H9 (cell line): Measurements from ENCODE around the gene C1QB. TPM values are rescaled to one million over a fixed set of nuclear protein-coding genes. Genes with fewer than 3 reads are reported as not detected.

Experiments
- DNase-seq: peaks from one replicate; pipeline ENCODE4 v3.0.0-alpha.2; 2017
- H2AFZ ChIP-seq: one replicate; pipeline ENCODE4 v1.6.1; 2013; ENCODE audit warnings: mild to moderate bottlenecking, low read length, control low read depth, moderate library complexity
- H2AK5ac ChIP-seq: 2 replicates; pipeline ENCODE4 v1.6.1; 2013; ENCODE audit warnings: low read length, control low read depth, mixed read lengths; ENCODE audit not compliant: insufficient read length
- H2BK120ac ChIP-seq: one replicate; pipeline ENCODE4 v1.6.1; 2013; ENCODE audit warnings: low read depth, mild to moderate bottlenecking, low read length, control low read depth, inconsistent platforms; ENCODE audit not compliant: poor library complexity, severe bottlenecking
- H2BK12ac ChIP-seq: 2 replicates; pipeline ENCODE4 v1.6.1; 2013; ENCODE audit warnings: low read length, control low read depth, mixed read lengths, low read depth; ENCODE audit not compliant: insufficient read length
- H2BK15ac ChIP-seq: 2 replicates; pipeline ENCODE4 v1.6.1; 2013; ENCODE audit warnings: low read depth, low read length, control low read depth
- H2BK20ac ChIP-seq: one replicate; pipeline ENCODE4 v1.6.1; 2013; ENCODE audit warnings: low read depth, mild to moderate bottlenecking, low read length, control low read depth, inconsistent platforms; ENCODE audit not compliant: poor library complexity, severe bottlenecking
- H2BK5ac ChIP-seq: 2 replicates; pipeline ENCODE4 v1.6.1; 2013; ENCODE audit warnings: low read length, control low read depth, mixed read lengths; ENCODE audit not compliant: insufficient read length
- H3K14ac ChIP-seq: 2 replicates; pipeline ENCODE4 v1.6.1; 2013; ENCODE audit warnings: low read length, control low read depth; ENCODE audit not compliant: insufficient read depth
- H3K18ac ChIP-seq: 2 replicates; pipeline ENCODE4 v1.6.1; 2013; ENCODE audit warnings: low read depth, mild to moderate bottlenecking, mixed read lengths, low read length, control low read depth; ENCODE audit not compliant: insufficient read length
- H3K23ac ChIP-seq: 2 replicates; pipeline ENCODE4 v1.6.1; 2013; ENCODE audit warnings: low read length, control low read depth, mixed read lengths, low read depth; ENCODE audit not compliant: insufficient read length
- H3K23me2 ChIP-seq: 2 replicates; pipeline ENCODE4 v1.6.1; 2013; ENCODE audit warnings: low read depth, mild to moderate bottlenecking, mixed read lengths, low read length, control low read depth; ENCODE audit not compliant: insufficient read length, poor library complexity, severe bottlenecking
- H3K27ac ChIP-seq: 2 replicates; pipeline ENCODE4 v1.5.1; 2013; ENCODE audit warnings: low read length, control low read depth, mixed read lengths, low read depth; ENCODE audit not compliant: insufficient read length
- H3K27me3 ChIP-seq: 2 replicates; pipeline ENCODE4 v1.6.1; 2013; ENCODE audit warnings: low read length, control low read depth, inconsistent platforms; ENCODE audit not compliant: insufficient read depth
- H3K4ac ChIP-seq: 2 replicates; pipeline ENCODE4 v1.6.1; 2013; ENCODE audit warnings: low read depth, mild to moderate bottlenecking, control low read depth, inconsistent platforms, low read length, moderate library complexity
- H3K4me1 ChIP-seq: 2 replicates; pipeline ENCODE4 v1.6.1; 2013; ENCODE audit warnings: low read length, control low read depth, inconsistent platforms; ENCODE audit not compliant: insufficient read depth
- H3K4me2 ChIP-seq: 2 replicates; pipeline ENCODE4 v1.6.1; 2013; ENCODE audit warnings: low read length, control low read depth, mixed read lengths; ENCODE audit not compliant: insufficient read length, insufficient read depth
- H3K56ac ChIP-seq: 2 replicates; pipeline ENCODE4 v1.6.1; 2013; ENCODE audit warnings: low read depth, mild to moderate bottlenecking, mixed read lengths, low read length, control low read depth; ENCODE audit not compliant: insufficient read length
- H3K79me1 ChIP-seq: 2 replicates; pipeline ENCODE4 v1.6.1; 2013; ENCODE audit warnings: low read depth, mild to moderate bottlenecking, moderate library complexity, low read length, control low read depth, inconsistent platforms; ENCODE audit not compliant: insufficient read depth, poor library complexity, severe bottlenecking
- H3K79me2 ChIP-seq: 2 replicates; pipeline ENCODE4 v1.6.1; 2013; ENCODE audit warnings: low read length, control low read depth, inconsistent platforms; ENCODE audit not compliant: insufficient read depth
- H3K9ac ChIP-seq: 2 replicates; pipeline ENCODE4 v1.6.1; 2013; ENCODE audit warnings: low read length, control low read depth, mixed read lengths; ENCODE audit not compliant: insufficient read length; ENCODE audit errors: extremely low read depth
- H3K9me3 ChIP-seq: one replicate; pipeline ENCODE4 v1.6.1; 2013; ENCODE audit warnings: low read depth, low read length, inconsistent platforms; ENCODE audit not compliant: control insufficient read depth
- H3T11ph ChIP-seq: one replicate; pipeline ENCODE4 v1.6.1; 2013; ENCODE audit warnings: mild to moderate bottlenecking, low read length, control low read depth, inconsistent platforms
- H4K20me1 ChIP-seq: one replicate; pipeline ENCODE4 v1.6.1; 2013; ENCODE audit not compliant: control insufficient read depth, insufficient read length, insufficient read depth
- H4K5ac ChIP-seq: 2 replicates; pipeline ENCODE4 v1.6.1; 2013; ENCODE audit warnings: low read depth, mild to moderate bottlenecking, mixed read lengths, low read length, control low read depth; ENCODE audit not compliant: insufficient read length
- H4K8ac ChIP-seq: replicated peaks from 2 replicates; pipeline ENCODE4 v1.6.1; 2013; ENCODE audit warnings: low read length, control low read depth, mixed read lengths, low read depth; ENCODE audit not compliant: insufficient read length
- H4K91ac ChIP-seq: 2 replicates; pipeline ENCODE4 v1.6.1; 2013; ENCODE audit warnings: low read depth, mild to moderate bottlenecking, moderate library complexity, mixed read lengths, low read length, control low read depth; ENCODE audit not compliant: insufficient read length
- H3K27ac Mint-ChIP-seq, 3 experiments: 2 replicates in 2 of 3; 3 replicates in 1 of 3; pipeline ENCODE4 v1.8.0; 2020 to 2021; ENCODE audit warnings: mixed read lengths in 3 of 3, mild to moderate bottlenecking in 1 of 3, moderate library complexity in 1 of 3
- H3K27me3 Mint-ChIP-seq: 2 replicates; pipeline ENCODE4 v1.8.0; 2021; ENCODE audit warnings: low read depth, mild to moderate bottlenecking, moderate library complexity, mixed read lengths
- H3K36me3 Mint-ChIP-seq, 3 experiments: 2 replicates in 2 of 3; 3 replicates in 1 of 3; pipeline ENCODE4 v1.8.0; 2020 to 2021; ENCODE audit warnings: low read depth in 3 of 3, mixed read lengths in 3 of 3; ENCODE audit not compliant: insufficient read depth in 1 of 3
- H3K4me1 Mint-ChIP-seq, 2 experiments: 2 replicates each; pipeline ENCODE4 v1.8.0; 2020; ENCODE audit warnings: mixed read lengths in 2 of 2
- H3K4me3 Mint-ChIP-seq, 2 experiments: 2 replicates in 1 of 2; 3 replicates in 1 of 2; pipeline ENCODE4 v1.8.0; 2020 to 2021; ENCODE audit warnings: mild to moderate bottlenecking in 2 of 2, mixed read lengths in 2 of 2, moderate library complexity in 1 of 2
- H3K9me3 Mint-ChIP-seq, 2 experiments: 2 replicates in 1 of 2; 3 replicates in 1 of 2; pipeline ENCODE4 v1.8.0; 2020; ENCODE audit warnings: mild to moderate bottlenecking in 2 of 2, mixed read lengths in 2 of 2, moderate library complexity in 1 of 2
- CTCF ChIP-seq: fragments of 200-600 bp; sonication (generic); conservative IDR thresholded peaks from 3 replicates; pipeline ENCODE4 v1.8.0; 2021; ENCODE audit warnings: antibody characterized with exemption, mild to moderate bottlenecking
- WGBS: extraction: QIAGEN DNeasy Blood & Tissue Kit; methylation state at CpG from one replicate; pipeline ENCODE4 v1.1.7; 2013; ENCODE audit warnings: missing lambda C conversion rate, low lambda C conversion rate, mixed read lengths; ENCODE audit not compliant: insufficient read length; ENCODE audit errors: extremely low coverage; 5-methylcytosine and 5-hydroxymethylcytosine counted together
- total RNA-seq: library from RNA; stranded (reverse); gene quantifications from 2 replicates; pipeline ENCODE4 v1.2.1, GENCODE V29; 2021

The C1QB gene
- total RNA-seq, 1 experiment from 2014 or later = not detected

- Histone ChIP-seq H4K8ac (no peak overlapping the region), H2AFZ (no peak overlapping the region), H3T11ph (no peak overlapping the region), H3K14ac (no peak overlapping the region), H4K20me1 (no peaks in the 10 kb centered on the region), H2BK12ac (no peak overlapping the region), H2BK20ac (no peak overlapping the region), H3K4ac (no peak overlapping the region), H3K79me2 (no peaks in the 10 kb centered on the region), H3K56ac (no peak overlapping the region), H4K91ac (no peak overlapping the region), H2BK120ac (no peak overlapping the region), H3K18ac (no peak overlapping the region), H3K9me3 (no peaks in the 10 kb centered on the region), H4K5ac (no peak overlapping the region), H2BK15ac (no peak overlapping the region), H3K9ac (no peak overlapping the region), H3K27ac (no peak overlapping the region), H2AK5ac (no peak overlapping the region), H3K79me1 (no peaks in the 10 kb centered on the region), H3K23me2 (no peaks in the 10 kb centered on the region), H3K4me2 (no peak overlapping the region), H3K23ac (no peak overlapping the region), H3K27me3 (no peaks in the 10 kb centered on the region), H3K4me1 (no peaks in the 10 kb centered on the region; the same call in 1 of the 2 replicates), H2BK5ac (no peak overlapping the region)
- no peaks in the 10 kb centered on the region for H3K9me3 Mint-ChIP-seq
- no peak for TF ChIP-seq CTCF
- WGBS = no CpG with 5 or more reads among the region's 2 CpGs
- no peak for DNase-seq
- no peaks in the 10 kb centered on the region for H3K36me3 Mint-ChIP-seq
- no peak overlapping the region for H3K4me3 Mint-ChIP-seq
- peaks cover 5 to 10% of the 10 kb centered on the region in 2 experiments for H3K4me1 Mint-ChIP-seq
- H3K27me3 Mint-ChIP-seq = peaks cover 19% of the 10 kb centered on the region
- H3K27ac Mint-ChIP-seq = no peak overlapping the region
Measured at GRCh38 chr1:22687191-22687590, 34.2 kb downstream of the C1QB start.
